Placental pericyte (primary cell): ENCODE results near the gene MTO1. TPM values are rescaled to one million over a fixed set of nuclear protein-coding genes. Genes with fewer than 3 reads are reported as not detected.

ENCODE experiments used
- small RNA-seq: library from RNA; depleted of rRNA; stranded (forward); fragments of <200 nt; gene quantifications from one replicate; pipeline ENCODE3, GENCODE V24; 2012; ENCODE audit warnings: low replicate concordance
- total RNA-seq: library from RNA; depleted of rRNA; stranded (reverse); fragments of >200 nt; gene quantifications from 2 replicates; pipeline ENCODE4 v1.2.3, GENCODE V29; 2012

The MTO1 gene
- 45.3 and 48.8 TPM in 2 replicates for total RNA-seq

GRCh38 chr6:73461537-73462350 is at the start of gene MTO1:
MTO1 (plus strand) TSS chr6:73461737; CDS start chr6:73461855, 118 bp downstream.

DNA sequence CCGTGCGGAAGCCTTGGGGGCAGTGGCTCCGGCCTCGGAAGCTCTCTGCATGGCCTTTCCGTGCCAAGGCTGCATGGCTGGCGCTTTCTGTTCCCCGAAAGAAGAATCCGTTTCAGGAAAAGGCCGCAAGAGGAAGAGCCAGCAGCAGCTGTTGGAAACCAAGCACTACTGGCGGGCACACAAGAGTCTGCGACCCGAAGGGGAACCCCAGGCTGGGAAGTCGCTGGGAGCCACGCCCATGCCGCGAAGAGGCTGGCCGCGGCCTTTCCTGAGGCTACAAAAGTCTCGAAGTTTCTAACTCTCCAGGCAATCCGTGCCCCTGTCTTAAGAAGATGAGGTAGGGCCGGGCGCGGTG is 9.5 kb upstream of the MTO1 start, which contains the start of gene CGAS:
Gene CGAS (minus strand): TSS at position 191 of the 355 bp plus-strand sequence. CDS start 116 bp downstream, at position 75.

DNA sequence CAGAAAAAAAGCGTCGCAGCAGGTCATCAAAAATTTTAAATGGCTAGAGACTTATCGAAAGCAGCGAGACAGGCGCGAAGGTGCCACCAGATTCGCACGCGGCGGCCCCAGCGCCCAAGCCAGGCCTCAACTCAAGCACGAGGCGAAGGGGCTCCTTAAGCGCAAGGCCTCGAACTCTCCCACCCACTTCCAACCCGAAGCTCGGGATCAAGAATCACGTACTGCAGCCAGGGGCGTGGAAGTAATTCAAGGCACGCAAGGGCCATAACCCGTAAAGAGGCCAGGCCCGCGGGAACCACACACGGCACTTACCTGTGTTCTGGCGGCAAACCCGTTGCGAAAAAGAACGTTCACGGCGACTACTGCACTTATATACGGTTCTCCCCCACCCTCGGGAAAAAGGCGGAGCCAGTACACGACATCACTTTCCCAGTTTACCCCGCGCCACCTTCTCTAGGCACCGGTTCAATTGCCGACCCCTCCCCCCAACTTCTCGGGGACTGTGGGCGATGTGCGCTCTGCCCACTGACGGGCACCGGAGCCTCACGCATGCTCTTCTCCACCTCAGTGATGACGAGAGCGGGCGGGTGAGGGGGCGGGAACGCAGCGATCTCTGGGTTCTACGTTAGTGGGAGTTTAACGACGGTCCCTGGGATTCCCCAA is 59.3 kb downstream of the MTO1 start, which contains the start of gene EEF1A1:
Gene EEF1A1 (minus strand): TSS at position 345 of the 663 bp plus-strand sequence. CDS start 1,006 bp downstream, outside the sequence.

Small RNA genes within 50 kb of the gene (small RNA-seq; reads per million reads assigned to genes)
- gene AL603910.2 (not detected), gene RN7SL827P (not detected), gene RNU6-975P (not detected)

Other genes starting within 250 kb of the MTO1 start
- 0.44 TPM in 1 of 2 replicates, not detected in the other for gene KHDC1L, start 236.2 kb upstream of the MTO1 start, total RNA-seq
- gene KHDC1, start 198.5 kb upstream of the MTO1 start, total RNA-seq: 3.3 and 4.4 TPM in 2 replicates
- gene DPPA5, start 107.5 kb upstream of the MTO1 start, total RNA-seq: not detected in 2 replicates
- not detected in 2 replicates for gene KHDC3L, start 99.1 kb upstream of the MTO1 start, total RNA-seq
- 0.72 and 0.88 TPM in 2 replicates for gene OOEP, start 91.8 kb upstream of the MTO1 start, total RNA-seq
- gene DDX43, start 66.9 kb upstream of the MTO1 start, total RNA-seq: 4.2 and 14.4 TPM in 2 replicates
- gene CGAS, start 9.4 kb upstream of the MTO1 start, total RNA-seq: 10.9 and 20.0 TPM in 2 replicates
- gene EEF1A1, start 59.3 kb downstream of the MTO1 start, total RNA-seq: 10,563 and 23,837 TPM in 2 replicates
- 44.6 and 49.7 TPM in 2 replicates for gene SLC17A5, start 192.3 kb downstream of the MTO1 start, total RNA-seq
- gene CD109, start 234.5 kb downstream of the MTO1 start, total RNA-seq: 44.4 and 80.0 TPM in 2 replicates